COLO668 (cell line): Measurements from ENCODE around the gene ARHGEF16.

ENCODE experiments used
- DNase-seq: peaks from one replicate; lab custom pipeline; 2025; ENCODE audit not compliant: unreplicated experiment; lab: John Stamatoyannopoulos, UW

Gene ARHGEF16

GRCh38 chr1:3436451-3436850 is 18.0 kb upstream of the ARHGEF16 start:
- no peak for DNase-seq

GRCh38 chr1:3436901-3437300 is 17.6 kb upstream of the ARHGEF16 start:
- no peak for DNase-seq

- DNase-seq, result no peak
These were observed 15.7 kb upstream of the ARHGEF16 start for GRCh38 chr1:3438661-3439180.

GRCh38 chr1:3439346-3440299 is 14.8 kb upstream of the ARHGEF16 start:
- no peak for DNase-seq

GRCh38 chr1:3440300-3440681 is 14.2 kb upstream of the ARHGEF16 start:
- DNase-seq, result no peak

GRCh38 chr1:3440711-3441409 is 13.6 kb upstream of the ARHGEF16 start:
- no peak for DNase-seq

- no peak for DNase-seq
These were observed 13.0 kb upstream of the ARHGEF16 start for GRCh38 chr1:3441410-3441847.

GRCh38 chr1:3441880-3442279 is 12.6 kb upstream of the ARHGEF16 start:
- no peak for DNase-seq

- no peak for DNase-seq
These were observed 12.1 kb upstream of the ARHGEF16 start for GRCh38 chr1:3442331-3442730.

GRCh38 chr1:3442901-3443300 is 11.6 kb upstream of the ARHGEF16 start:
- DNase-seq, result no peak

GRCh38 chr1:3443807-3444206 is 10.7 kb upstream of the ARHGEF16 start:
- DNase-seq, result no peak

GRCh38 chr1:3444298-3444697 is 10.2 kb upstream of the ARHGEF16 start:
- no peak for DNase-seq

GRCh38 chr1:3444736-3445135 is 9.7 kb upstream of the ARHGEF16 start:
- no peak for DNase-seq

- DNase-seq, result no peak
These were observed 4.1 kb upstream of the ARHGEF16 start for GRCh38 chr1:3450202-3450863.

- DNase-seq, result no peak
These were observed 3.5 kb upstream of the ARHGEF16 start for GRCh38 chr1:3450983-3451382.

- DNase-seq, result no peak
These were observed 2.2 kb upstream of the ARHGEF16 start for GRCh38 chr1:3451994-3452865.

GRCh38 chr1:3452866-3453175 is 1.6 kb upstream of the ARHGEF16 start:
- no peak for DNase-seq

- peak; percentile 88 for DNase-seq
These were observed 1.2 kb upstream of the ARHGEF16 start for GRCh38 chr1:3453203-3453761.

- DNase-seq, result peak; percentile 92
These were observed 550 bp downstream of the ARHGEF16 start for GRCh38 chr1:3454811-3455618.
